Adrenal gland (tissue), 12 donors: ENCODE data around the gene ITPKB. TPM values are rescaled to one million over a fixed set of nuclear protein-coding genes. Genes with fewer than 3 reads are reported as not detected.

Source experiments
- DNase-seq, 7 donors: peaks; one replicate each; pipeline ENCODE4 v3.0.0-alpha.2; 2019 to 2020
- H3K27ac ChIP-seq, 5 donors: fragments of 200-600 bp; sonication (generic) in 4 of 5; 1 replicate in 3 of 5; 2 replicates in 2 of 5; pipeline versions ENCODE4 v1.5.1 to v1.8.0; 2016 to 2020; ENCODE audit warnings: mild to moderate bottlenecking in 1 of 5
- H3K27me3 ChIP-seq: fragments of 200-600 bp; 2 replicates; pipeline ENCODE4 v1.8.0; 2021
- H3K36me3 ChIP-seq, 2 donors: fragments of 200-600 bp; replicated peaks in 1 of 2; 1 replicate in 1 of 2; 2 replicates in 1 of 2; pipeline versions ENCODE4 v1.5.1 to v1.8.0; 2018 to 2022
- H3K4me1 ChIP-seq, 2 donors: fragments of 200-600 bp; replicated peaks in 1 of 2; 1 replicate in 1 of 2; 2 replicates in 1 of 2; pipeline versions ENCODE4 v1.5.1 to v1.8.0; 2018 to 2021
- H3K4me3 ChIP-seq, 4 donors: fragments of 200-600 bp; sonication (generic) in 3 of 4; one replicate each; pipeline ENCODE4 v1.5.1; 2016 to 2018
- H3K9me3 ChIP-seq, 3 donors: fragments of 200-600 bp; sonication (generic) in 1 of 3; replicated peaks in 1 of 3; 1 replicate in 2 of 3; 2 replicates in 1 of 3; pipeline versions ENCODE4 v1.5.1 to v1.8.0; 2016 to 2021
- CTCF ChIP-seq, 6 experiments: fragments of 450-650 bp in 4 of 6; fragments of 200-600 bp in 2 of 6; sonication (generic) in 1 of 6; IDR thresholded peaks; 1 replicate in 5 of 6; 2 replicates in 1 of 6; pipeline versions ENCODE4 v1.5.1 to v1.8.0; 2016 to 2021; ENCODE audit warnings: antibody characterized with exemption in 6 of 6, mild to moderate bottlenecking in 2 of 6, moderate library complexity in 1 of 6
- POLR2A ChIP-seq, 2 donors: fragments of 450-650 bp; IDR thresholded peaks; one replicate each; pipeline ENCODE4 v1.6.1; 2017; ENCODE audit warnings: antibody characterized with exemption in 2 of 2, mild to moderate bottlenecking in 2 of 2, moderate library complexity in 1 of 2
- WGBS, 4 donors: extraction: QIAGEN DNeasy Blood & Tissue Kit in 2 of 4; methylation state at CpG; one replicate each; pipeline versions ENCODE4 v1.1.5 to v1.1.7; 2013 to 2017; 5-methylcytosine and 5-hydroxymethylcytosine counted together
- intact Hi-C, 2 donors: fragments of 100-400 bp; cut with DNase I; formaldehyde crosslinking; loops; one replicate each; pipeline versions ENCODE4 v1.14.1 to v1.15.0; 2022 to 2023
- polyA plus RNA-seq, 3 donors: library from polyadenylated mRNA; stranded (reverse); fragments of 200-250 nt in 2 of 3; fragments of 350-450 nt in 1 of 3; fragmentation: Illumina TruSeq in 1 of 3; extraction: RNeasy Lipid Tissue Mini Kit (QIAGEN cat#74804) in 1 of 3; gene quantifications; one replicate each; pipeline ENCODE4 v1.2.3, GENCODE V29; 2013 to 2014
- total RNA-seq, 9 donors: library from RNA; depleted of rRNA in 4 of 9; stranded (reverse); fragments of >200 nt in 4 of 9; fragments of 120-200 nt in 1 of 9; fragmentation: NEBNext Ultra II Directional in 1 of 9; extraction: Animal tissue kit (Norgen Biotek cat#: 25700) in 1 of 9; gene quantifications; one replicate each; pipeline versions ENCODE4 v1.1.0 to v1.2.4, GENCODE V29; 2013 to 2023
- donor health status: healthy with polysubstance abuse.
- donor health status: Bipolar disorder and iron deficiency.
- donor health status: DM: yes; HTN: yes; CAD: no.
- donor health status: DM: no; HTN: no; CAD: no.
- donor health status: DM: no; HTN: no; CAD: no.
- donor health status: DM: yes; HTN: yes; CAD: no.

Gene ITPKB
- total and polyA plus RNA-seq, 12 donors, result 2.3 to 22.7 (median 13.0) TPM

- no peaks in the 10 kb centered on the region for H3K36me3 ChIP-seq
- 90 to 92% (median 92%) methylated on average over 7 of the region's 7 CpGs for WGBS, 4 donors
- H3K4me1 ChIP-seq, result no peaks in the 10 kb centered on the region
- H3K27ac ChIP-seq, result no peak overlapping the region
- intact Hi-C loops, result no loop called here
- TF ChIP-seq CTCF (IDR thresholded peaks at IDR 0.05), result no peak
- TF ChIP-seq POLR2A (IDR thresholded peaks at IDR 0.05), result no peak
- no peaks in the 10 kb centered on the region for H3K27me3 ChIP-seq
- no peak overlapping the region for H3K4me3 ChIP-seq
- DNase-seq, result no peak
- no peaks in the 10 kb centered on the region for H3K9me3 ChIP-seq
Measured at GRCh38 chr1:226754097-226754496, 15.0 kb upstream of the ITPKB start.

- intact Hi-C loops, result no loop called here
- no peak overlapping the region for H3K27ac ChIP-seq
- no peak overlapping the region for H3K4me3 ChIP-seq
- no peaks in the 10 kb centered on the region for H3K4me1 ChIP-seq
- no peaks in the 10 kb centered on the region for H3K36me3 ChIP-seq
- 69 to 81% (median 75%) methylated on average over 3 of the region's 3 CpGs for WGBS, 4 donors
- TF ChIP-seq POLR2A (IDR thresholded peaks at IDR 0.05) (no peak), CTCF (IDR thresholded peaks at IDR 0.05) (no peak)
- DNase-seq, result no peak
- H3K9me3 ChIP-seq, result no peaks in the 10 kb centered on the region
- no peaks in the 10 kb centered on the region for H3K27me3 ChIP-seq
Measured at GRCh38 chr1:226751703-226752102, 12.6 kb upstream of the ITPKB start.

GRCh38 chr1:226751214-226751613 lies 12.1 kb upstream of the ITPKB start:
- 77 to 93% (median 87%) methylated on average over 2 of the region's 2 CpGs for WGBS, 4 donors
- no peaks in the 10 kb centered on the region for H3K4me1 ChIP-seq
- intact Hi-C loops, result no loop called here
- H3K4me3 ChIP-seq, result no peak overlapping the region
- H3K27me3 ChIP-seq, result no peaks in the 10 kb centered on the region
- DNase-seq, result no peak
- TF ChIP-seq POLR2A (IDR thresholded peaks at IDR 0.05) (no peak), CTCF (IDR thresholded peaks at IDR 0.05) (no peak)
- H3K9me3 ChIP-seq, result no peaks in the 10 kb centered on the region
- H3K36me3 ChIP-seq, result no peaks in the 10 kb centered on the region
- no peak overlapping the region for H3K27ac ChIP-seq

- Histone ChIP-seq H3K9me3 (no peaks in the 10 kb centered on the region), H3K27me3 (no peaks in the 10 kb centered on the region), H3K4me3 (no peak overlapping the region), H3K4me1 (no peaks in the 10 kb centered on the region), H3K36me3 (no peaks in the 10 kb centered on the region), H3K27ac (no peak overlapping the region)
- intact Hi-C loops, result no loop called here
- DNase-seq, result no peak
- TF ChIP-seq POLR2A (IDR thresholded peaks at IDR 0.05) (no peak), CTCF (IDR thresholded peaks at IDR 0.05) (no peak)
- WGBS, 4 donors, result 88 to 93% (median 93%) methylated on average over 11 of the region's 11 CpGs
Measured at GRCh38 chr1:226749467-226749866, 10.4 kb upstream of the ITPKB start.
